H9 (cell line): ENCODE measurements around the gene FLRT2. TPM values are rescaled to one million over a fixed set of nuclear protein-coding genes. Genes with fewer than 3 reads are reported as not detected.

Source experiments
- DNase-seq: peaks from one replicate; pipeline ENCODE4 v3.0.0-alpha.2; 2017
- H2AFZ ChIP-seq: one replicate; pipeline ENCODE4 v1.6.1; 2013; ENCODE audit warnings: mild to moderate bottlenecking, low read length, control low read depth, moderate library complexity
- H2AK5ac ChIP-seq: 2 replicates; pipeline ENCODE4 v1.6.1; 2013; ENCODE audit warnings: low read length, control low read depth, mixed read lengths; ENCODE audit not compliant: insufficient read length
- H2BK120ac ChIP-seq: one replicate; pipeline ENCODE4 v1.6.1; 2013; ENCODE audit warnings: low read depth, mild to moderate bottlenecking, low read length, control low read depth, inconsistent platforms; ENCODE audit not compliant: poor library complexity, severe bottlenecking
- H2BK12ac ChIP-seq: 2 replicates; pipeline ENCODE4 v1.6.1; 2013; ENCODE audit warnings: low read length, control low read depth, mixed read lengths, low read depth; ENCODE audit not compliant: insufficient read length
- H2BK15ac ChIP-seq: 2 replicates; pipeline ENCODE4 v1.6.1; 2013; ENCODE audit warnings: low read depth, low read length, control low read depth
- H2BK20ac ChIP-seq: one replicate; pipeline ENCODE4 v1.6.1; 2013; ENCODE audit warnings: low read depth, mild to moderate bottlenecking, low read length, control low read depth, inconsistent platforms; ENCODE audit not compliant: poor library complexity, severe bottlenecking
- H2BK5ac ChIP-seq: 2 replicates; pipeline ENCODE4 v1.6.1; 2013; ENCODE audit warnings: low read length, control low read depth, mixed read lengths; ENCODE audit not compliant: insufficient read length
- H3K14ac ChIP-seq: 2 replicates; pipeline ENCODE4 v1.6.1; 2013; ENCODE audit warnings: low read length, control low read depth; ENCODE audit not compliant: insufficient read depth
- H3K18ac ChIP-seq: 2 replicates; pipeline ENCODE4 v1.6.1; 2013; ENCODE audit warnings: low read depth, mild to moderate bottlenecking, mixed read lengths, low read length, control low read depth; ENCODE audit not compliant: insufficient read length
- H3K23ac ChIP-seq: 2 replicates; pipeline ENCODE4 v1.6.1; 2013; ENCODE audit warnings: low read length, control low read depth, mixed read lengths, low read depth; ENCODE audit not compliant: insufficient read length
- H3K23me2 ChIP-seq: 2 replicates; pipeline ENCODE4 v1.6.1; 2013; ENCODE audit warnings: low read depth, mild to moderate bottlenecking, mixed read lengths, low read length, control low read depth; ENCODE audit not compliant: insufficient read length, poor library complexity, severe bottlenecking
- H3K27ac ChIP-seq: 2 replicates; pipeline ENCODE4 v1.5.1; 2013; ENCODE audit warnings: low read length, control low read depth, mixed read lengths, low read depth; ENCODE audit not compliant: insufficient read length
- H3K27me3 ChIP-seq: 2 replicates; pipeline ENCODE4 v1.6.1; 2013; ENCODE audit warnings: low read length, control low read depth, inconsistent platforms; ENCODE audit not compliant: insufficient read depth
- H3K4ac ChIP-seq: 2 replicates; pipeline ENCODE4 v1.6.1; 2013; ENCODE audit warnings: low read depth, mild to moderate bottlenecking, control low read depth, inconsistent platforms, low read length, moderate library complexity
- H3K4me1 ChIP-seq: 2 replicates; pipeline ENCODE4 v1.6.1; 2013; ENCODE audit warnings: low read length, control low read depth, inconsistent platforms; ENCODE audit not compliant: insufficient read depth
- H3K4me2 ChIP-seq: 2 replicates; pipeline ENCODE4 v1.6.1; 2013; ENCODE audit warnings: low read length, control low read depth, mixed read lengths; ENCODE audit not compliant: insufficient read length, insufficient read depth
- H3K56ac ChIP-seq: 2 replicates; pipeline ENCODE4 v1.6.1; 2013; ENCODE audit warnings: low read depth, mild to moderate bottlenecking, mixed read lengths, low read length, control low read depth; ENCODE audit not compliant: insufficient read length
- H3K79me1 ChIP-seq: 2 replicates; pipeline ENCODE4 v1.6.1; 2013; ENCODE audit warnings: low read depth, mild to moderate bottlenecking, moderate library complexity, low read length, control low read depth, inconsistent platforms; ENCODE audit not compliant: insufficient read depth, poor library complexity, severe bottlenecking
- H3K79me2 ChIP-seq: 2 replicates; pipeline ENCODE4 v1.6.1; 2013; ENCODE audit warnings: low read length, control low read depth, inconsistent platforms; ENCODE audit not compliant: insufficient read depth
- H3K9ac ChIP-seq: 2 replicates; pipeline ENCODE4 v1.6.1; 2013; ENCODE audit warnings: low read length, control low read depth, mixed read lengths; ENCODE audit not compliant: insufficient read length; ENCODE audit errors: extremely low read depth
- H3K9me3 ChIP-seq: one replicate; pipeline ENCODE4 v1.6.1; 2013; ENCODE audit warnings: low read depth, low read length, inconsistent platforms; ENCODE audit not compliant: control insufficient read depth
- H3T11ph ChIP-seq: one replicate; pipeline ENCODE4 v1.6.1; 2013; ENCODE audit warnings: mild to moderate bottlenecking, low read length, control low read depth, inconsistent platforms
- H4K20me1 ChIP-seq: one replicate; pipeline ENCODE4 v1.6.1; 2013; ENCODE audit not compliant: control insufficient read depth, insufficient read length, insufficient read depth
- H4K5ac ChIP-seq: 2 replicates; pipeline ENCODE4 v1.6.1; 2013; ENCODE audit warnings: low read depth, mild to moderate bottlenecking, mixed read lengths, low read length, control low read depth; ENCODE audit not compliant: insufficient read length
- H4K8ac ChIP-seq: replicated peaks from 2 replicates; pipeline ENCODE4 v1.6.1; 2013; ENCODE audit warnings: low read length, control low read depth, mixed read lengths, low read depth; ENCODE audit not compliant: insufficient read length
- H4K91ac ChIP-seq: 2 replicates; pipeline ENCODE4 v1.6.1; 2013; ENCODE audit warnings: low read depth, mild to moderate bottlenecking, moderate library complexity, mixed read lengths, low read length, control low read depth; ENCODE audit not compliant: insufficient read length
- H3K27ac Mint-ChIP-seq, 3 experiments: 2 replicates in 2 of 3; 3 replicates in 1 of 3; pipeline ENCODE4 v1.8.0; 2020 to 2021; ENCODE audit warnings: mixed read lengths in 3 of 3, mild to moderate bottlenecking in 1 of 3, moderate library complexity in 1 of 3
- H3K27me3 Mint-ChIP-seq: 2 replicates; pipeline ENCODE4 v1.8.0; 2021; ENCODE audit warnings: low read depth, mild to moderate bottlenecking, moderate library complexity, mixed read lengths
- H3K36me3 Mint-ChIP-seq, 3 experiments: 2 replicates in 2 of 3; 3 replicates in 1 of 3; pipeline ENCODE4 v1.8.0; 2020 to 2021; ENCODE audit warnings: low read depth in 3 of 3, mixed read lengths in 3 of 3; ENCODE audit not compliant: insufficient read depth in 1 of 3
- H3K4me1 Mint-ChIP-seq, 2 experiments: 2 replicates each; pipeline ENCODE4 v1.8.0; 2020; ENCODE audit warnings: mixed read lengths in 2 of 2
- H3K4me3 Mint-ChIP-seq, 2 experiments: 2 replicates in 1 of 2; 3 replicates in 1 of 2; pipeline ENCODE4 v1.8.0; 2020 to 2021; ENCODE audit warnings: mild to moderate bottlenecking in 2 of 2, mixed read lengths in 2 of 2, moderate library complexity in 1 of 2
- H3K9me3 Mint-ChIP-seq, 2 experiments: 2 replicates in 1 of 2; 3 replicates in 1 of 2; pipeline ENCODE4 v1.8.0; 2020; ENCODE audit warnings: mild to moderate bottlenecking in 2 of 2, mixed read lengths in 2 of 2, moderate library complexity in 1 of 2
- WGBS: extraction: QIAGEN DNeasy Blood & Tissue Kit; methylation state at CpG from one replicate; pipeline ENCODE4 v1.1.7; 2013; ENCODE audit warnings: missing lambda C conversion rate, low lambda C conversion rate, mixed read lengths; ENCODE audit not compliant: insufficient read length; ENCODE audit errors: extremely low coverage; 5-methylcytosine and 5-hydroxymethylcytosine counted together
- total RNA-seq: library from RNA; stranded (reverse); gene quantifications from 2 replicates; pipeline ENCODE4 v1.2.1, GENCODE V29; 2021
- TF ChIP-seq, protein P1 (sequence below): fragments of 200-600 bp; sonication (generic); conservative IDR thresholded peaks from 3 replicates; pipeline ENCODE4 v1.8.0; 2021; ENCODE audit warnings: antibody characterized with exemption, mild to moderate bottlenecking

Gene FLRT2
- total RNA-seq, 1 experiment from 2014 or later = 3.3 TPM

DNA sequence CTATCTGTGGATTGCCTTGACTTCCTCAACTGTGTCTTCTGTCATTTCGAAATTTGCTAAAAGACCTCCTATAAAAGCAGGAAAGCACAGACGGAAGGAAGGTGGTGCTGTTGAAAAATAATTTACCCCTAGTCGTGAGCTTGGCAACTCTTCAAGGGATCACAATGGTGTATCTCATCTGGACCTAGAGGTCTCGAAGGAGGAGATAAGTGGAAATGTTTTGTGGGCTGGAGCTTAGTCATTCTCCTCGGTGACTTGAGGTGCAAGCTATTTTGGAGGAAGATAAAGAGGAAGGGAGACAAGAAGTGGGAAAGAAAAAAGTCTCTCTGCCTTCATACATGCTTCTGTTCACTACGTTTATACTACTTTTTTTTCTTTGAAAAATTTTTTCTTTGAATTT, 89.9 kb downstream of the FLRT2 start:
- no peak overlapping the region for H3K18ac ChIP-seq
- no peak overlapping the region for H3K4ac ChIP-seq
- H3K27me3 ChIP-seq = no peaks in the 10 kb centered on the region; the same call in 1 of the 2 replicates
- Mint-ChIP-seq H3K27me3 (no peaks in the 10 kb centered on the region), H3K9me3 (no peaks in the 10 kb centered on the region), H3K4me1 (peaks cover 26 to 33% of the 10 kb centered on the region in 2 experiments), H3K36me3 (peaks cover 0 to 17% (median 12%) of the 10 kb centered on the region in 3 experiments; a peak in 5 of 7 replicates), H3K27ac (no peak overlapping the region), H3K4me3 (no peak overlapping the region)
- H3K14ac ChIP-seq = no peak overlapping the region
- H2BK20ac ChIP-seq = no peak overlapping the region
- no peak overlapping the region for H3K23ac ChIP-seq
- no peaks in the 10 kb centered on the region for H3K23me2 ChIP-seq
- no peak overlapping the region for H2BK12ac ChIP-seq
- H4K20me1 ChIP-seq = no peaks in the 10 kb centered on the region
- no peak overlapping the region for H4K91ac ChIP-seq
- H3T11ph ChIP-seq = no peak overlapping the region
- H3K9ac ChIP-seq = no peak overlapping the region
- no CpG with 5 or more reads among the region's 6 CpGs for WGBS
- H2AK5ac ChIP-seq = no peak overlapping the region
- TF ChIP-seq, protein P1, sequence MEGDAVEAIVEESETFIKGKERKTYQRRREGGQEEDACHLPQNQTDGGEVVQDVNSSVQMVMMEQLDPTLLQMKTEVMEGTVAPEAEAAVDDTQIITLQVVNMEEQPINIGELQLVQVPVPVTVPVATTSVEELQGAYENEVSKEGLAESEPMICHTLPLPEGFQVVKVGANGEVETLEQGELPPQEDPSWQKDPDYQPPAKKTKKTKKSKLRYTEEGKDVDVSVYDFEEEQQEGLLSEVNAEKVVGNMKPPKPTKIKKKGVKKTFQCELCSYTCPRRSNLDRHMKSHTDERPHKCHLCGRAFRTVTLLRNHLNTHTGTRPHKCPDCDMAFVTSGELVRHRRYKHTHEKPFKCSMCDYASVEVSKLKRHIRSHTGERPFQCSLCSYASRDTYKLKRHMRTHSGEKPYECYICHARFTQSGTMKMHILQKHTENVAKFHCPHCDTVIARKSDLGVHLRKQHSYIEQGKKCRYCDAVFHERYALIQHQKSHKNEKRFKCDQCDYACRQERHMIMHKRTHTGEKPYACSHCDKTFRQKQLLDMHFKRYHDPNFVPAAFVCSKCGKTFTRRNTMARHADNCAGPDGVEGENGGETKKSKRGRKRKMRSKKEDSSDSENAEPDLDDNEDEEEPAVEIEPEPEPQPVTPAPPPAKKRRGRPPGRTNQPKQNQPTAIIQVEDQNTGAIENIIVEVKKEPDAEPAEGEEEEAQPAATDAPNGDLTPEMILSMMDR = no peak
- H3K4me1 ChIP-seq = no peaks in the 10 kb centered on the region; the same call in 1 of the 2 replicates
- no peaks in the 10 kb centered on the region for H3K79me2 ChIP-seq
- no peaks in the 10 kb centered on the region for H3K79me1 ChIP-seq
- H2BK5ac ChIP-seq = no peak overlapping the region
- no peak overlapping the region for H2AFZ ChIP-seq
- no peak for DNase-seq
- H2BK15ac ChIP-seq = no peak overlapping the region
- H4K8ac ChIP-seq = no peak overlapping the region
- H3K9me3 ChIP-seq = no peaks in the 10 kb centered on the region
- H3K56ac ChIP-seq = no peak overlapping the region
- H3K27ac ChIP-seq = no peak overlapping the region
- no peak overlapping the region for H4K5ac ChIP-seq
- no peak overlapping the region for H2BK120ac ChIP-seq
- no peak overlapping the region for H3K4me2 ChIP-seq
